Hippocampal formation (tissue), 2 donors: ENCODE results near the gene KTI12.
"Not testable (repeated sequence)": the region's sequence is repeated elsewhere in the genome, so short reads cannot be mapped to it uniquely, and the experiment has no call there.

Source experiments
- DNase-seq, 2 donors: peaks; one replicate each; lab custom pipeline; 2025; lab: John Stamatoyannopoulos, UW

The KTI12 gene, protein sequence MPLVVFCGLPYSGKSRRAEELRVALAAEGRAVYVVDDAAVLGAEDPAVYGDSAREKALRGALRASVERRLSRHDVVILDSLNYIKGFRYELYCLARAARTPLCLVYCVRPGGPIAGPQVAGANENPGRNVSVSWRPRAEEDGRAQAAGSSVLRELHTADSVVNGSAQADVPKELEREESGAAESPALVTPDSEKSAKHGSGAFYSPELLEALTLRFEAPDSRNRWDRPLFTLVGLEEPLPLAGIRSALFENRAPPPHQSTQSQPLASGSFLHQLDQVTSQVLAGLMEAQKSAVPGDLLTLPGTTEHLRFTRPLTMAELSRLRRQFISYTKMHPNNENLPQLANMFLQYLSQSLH

DNA sequence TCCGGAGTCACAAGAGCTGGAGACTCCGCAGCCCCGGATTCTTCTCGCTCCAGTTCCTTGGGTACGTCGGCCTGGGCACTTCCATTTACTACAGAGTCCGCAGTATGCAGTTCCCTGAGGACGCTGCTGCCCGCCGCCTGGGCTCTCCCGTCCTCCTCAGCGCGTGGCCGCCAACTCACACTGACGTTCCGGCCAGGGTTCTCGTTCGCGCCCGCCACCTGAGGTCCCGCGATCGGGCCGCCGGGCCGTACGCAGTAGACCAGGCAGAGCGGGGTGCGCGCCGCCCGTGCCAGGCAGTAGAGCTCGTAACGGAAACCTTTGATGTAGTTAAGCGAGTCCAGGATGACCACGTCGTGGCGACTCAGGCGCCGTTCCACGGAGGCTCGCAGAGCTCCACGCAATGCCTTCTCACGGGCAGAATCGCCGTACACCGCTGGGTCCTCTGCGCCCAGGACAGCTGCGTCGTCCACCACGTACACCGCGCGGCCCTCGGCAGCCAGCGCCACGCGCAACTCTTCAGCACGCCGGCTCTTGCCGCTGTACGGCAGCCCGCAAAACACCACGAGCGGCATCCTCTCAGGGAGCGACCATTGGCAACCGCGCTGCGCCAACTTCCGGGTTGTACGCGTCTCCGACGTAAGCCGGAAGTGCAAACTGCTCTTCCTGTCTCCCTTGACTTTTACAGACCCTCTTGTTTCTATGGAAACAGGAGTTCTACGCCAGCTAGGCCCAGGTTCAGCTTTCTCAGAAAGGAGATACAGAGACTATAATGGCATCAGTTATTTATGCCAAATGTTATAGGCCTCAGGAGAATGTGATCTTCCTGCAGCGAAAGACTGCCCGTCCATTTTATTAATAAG, at the start of gene KTI12:
KTI12 (minus strand) TSS at position 621 of the 860 bp plus-strand sequence; CDS start at position 572, 49 bp downstream.
- DNase-seq = peak; percentile 75 to 86

DNA sequence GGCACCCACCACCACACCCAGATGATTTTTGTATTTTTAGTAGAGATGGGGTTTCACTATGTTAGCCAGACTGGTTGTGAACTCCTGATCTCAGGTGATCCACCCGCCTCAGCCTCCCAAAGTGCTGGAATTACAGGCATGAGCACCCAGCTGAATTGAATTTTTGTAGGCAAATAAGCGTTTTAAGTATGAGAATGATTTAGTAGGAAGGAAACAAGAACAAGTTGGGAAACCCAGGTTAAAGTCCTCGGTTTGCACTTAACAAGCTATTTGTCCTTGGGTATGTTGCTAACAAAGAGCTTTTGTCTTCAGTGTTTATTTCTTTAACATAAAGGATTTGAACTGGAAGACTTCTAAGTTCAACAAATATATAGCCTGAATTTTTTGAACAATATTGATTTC, 46.4 kb upstream of the KTI12 start:
- DNase-seq = no peak

DNA sequence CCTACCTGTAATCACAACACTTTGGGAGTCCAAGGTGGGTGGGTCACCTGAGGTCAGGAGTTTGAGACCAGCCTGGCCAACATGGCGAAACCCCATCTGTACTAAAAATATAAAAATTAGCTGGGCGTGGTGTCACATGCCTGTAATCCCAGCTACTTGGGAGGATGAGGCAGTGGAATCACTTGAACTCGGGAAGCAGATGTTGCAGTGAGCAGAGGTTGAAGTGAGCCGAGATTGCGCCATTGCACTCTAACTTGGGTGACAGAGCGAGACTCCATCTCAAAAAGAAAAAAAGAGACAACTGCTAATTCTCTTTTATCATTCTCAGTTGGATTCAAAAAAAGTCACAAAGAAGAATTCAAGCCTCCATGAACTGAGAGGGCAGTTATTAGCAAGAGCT, 43.7 kb upstream of the KTI12 start:
- DNase-seq = not testable (repeated sequence)

- DNase-seq = no peak
Measured at GRCh38 chr1:52072291-52072690, 38.7 kb upstream of the KTI12 start.

DNA sequence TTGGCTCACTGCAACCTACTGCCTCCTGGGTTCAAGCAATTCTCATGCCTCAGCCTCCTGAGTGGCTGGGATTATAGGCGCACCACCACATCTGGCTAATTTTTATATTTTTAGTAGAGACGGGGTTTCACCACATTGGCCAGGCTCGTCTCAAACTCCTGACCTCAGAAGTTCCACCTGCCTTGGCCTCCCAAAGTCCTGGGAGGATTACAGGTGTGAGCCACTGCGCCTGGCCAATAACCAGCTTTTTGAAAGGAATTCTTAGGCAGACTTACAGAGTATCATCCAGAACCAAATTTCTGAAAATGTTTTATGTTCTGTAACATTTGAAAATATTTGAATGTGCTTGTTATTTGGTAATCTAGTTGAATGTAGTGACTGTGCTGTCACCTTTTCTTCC, 37.1 kb upstream of the KTI12 start:
- no peak for DNase-seq

GRCh38 chr1:52063192-52063591, 29.6 kb upstream of the KTI12 start:
- DNase-seq = no peak

DNA sequence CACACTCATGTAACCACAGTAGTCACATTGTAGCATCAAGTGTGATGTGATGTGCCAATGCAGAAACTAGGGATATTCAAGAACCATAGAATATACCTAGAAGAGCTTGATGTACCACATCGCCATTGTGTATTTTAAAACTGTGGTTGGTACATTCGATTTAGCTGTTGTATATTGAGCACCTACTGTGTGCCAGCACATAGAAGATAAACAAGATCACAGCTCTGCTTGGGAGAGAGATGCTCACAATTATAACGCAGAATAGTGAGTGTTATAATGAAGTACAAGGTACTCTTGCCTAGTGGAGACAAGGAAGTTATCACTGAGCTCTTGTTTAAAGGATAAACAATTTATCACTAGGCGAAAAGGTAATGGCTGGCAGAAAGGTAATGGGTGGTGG, 27.2 kb upstream of the KTI12 start:
- no peak for DNase-seq

DNA sequence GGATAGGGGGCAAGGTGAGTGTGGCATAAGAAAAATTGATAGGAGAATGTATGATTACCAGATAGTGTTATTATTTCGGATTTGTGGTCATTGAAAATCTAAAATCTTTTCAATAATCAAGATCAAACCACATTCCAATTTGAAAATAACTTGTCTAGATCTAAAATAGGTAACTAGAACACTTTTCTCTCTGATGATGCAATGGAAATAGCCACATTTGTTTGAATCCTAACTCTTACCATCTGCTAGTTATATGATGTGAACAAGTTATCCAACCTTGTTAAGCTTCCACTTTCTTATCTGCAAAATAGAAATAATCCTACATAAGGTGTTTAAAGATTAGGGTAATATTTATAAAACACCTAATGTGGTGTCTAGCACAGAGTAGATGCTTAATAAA, 26.3 kb upstream of the KTI12 start:
- no peak for DNase-seq

- DNase-seq = no peak
Measured at GRCh38 chr1:52059321-52059720, 25.7 kb upstream of the KTI12 start.

- no peak for DNase-seq
Measured at GRCh38 chr1:52057876-52058415, 24.3 kb upstream of the KTI12 start.

GRCh38 chr1:52057255-52057654, 23.6 kb upstream of the KTI12 start:
- no peak for DNase-seq

DNA sequence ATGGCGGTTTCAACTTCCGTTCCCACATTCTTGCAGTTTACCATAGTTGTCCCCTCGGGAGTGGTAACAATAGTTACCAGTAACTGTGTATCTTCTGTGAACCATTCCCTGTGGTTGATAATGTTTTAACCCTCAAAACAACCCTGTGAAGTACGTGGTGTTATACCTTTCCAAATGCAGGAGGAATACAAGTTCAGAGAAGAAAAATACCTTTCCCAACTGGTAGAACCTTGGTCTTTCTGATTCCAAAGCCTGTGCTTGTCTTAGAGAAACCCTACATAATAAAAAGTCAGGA, 23.3 kb upstream of the KTI12 start:
- no peak for DNase-seq

GRCh38 chr1:52056163-52056936, 22.7 kb upstream of the KTI12 start, which contains the start of gene BTF3L4:
TSS of gene BTF3L4 (plus strand) at chr1:52056295. CDS start at chr1:52059848, 3,553 bp downstream.
- DNase-seq = peak; percentile 94 to 97

- no peak for DNase-seq
Measured at GRCh38 chr1:52055866-52056162, 22.2 kb upstream of the KTI12 start.

- peak; percentile 79 to 86 for DNase-seq
Measured at GRCh38 chr1:52055066-52055865, 21.7 kb upstream of the KTI12 start, which contains the start of gene TXNDC12. TSS of gene TXNDC12 (minus strand) at chr1:52055191. CDS start at chr1:52055096, 95 bp downstream.

DNA sequence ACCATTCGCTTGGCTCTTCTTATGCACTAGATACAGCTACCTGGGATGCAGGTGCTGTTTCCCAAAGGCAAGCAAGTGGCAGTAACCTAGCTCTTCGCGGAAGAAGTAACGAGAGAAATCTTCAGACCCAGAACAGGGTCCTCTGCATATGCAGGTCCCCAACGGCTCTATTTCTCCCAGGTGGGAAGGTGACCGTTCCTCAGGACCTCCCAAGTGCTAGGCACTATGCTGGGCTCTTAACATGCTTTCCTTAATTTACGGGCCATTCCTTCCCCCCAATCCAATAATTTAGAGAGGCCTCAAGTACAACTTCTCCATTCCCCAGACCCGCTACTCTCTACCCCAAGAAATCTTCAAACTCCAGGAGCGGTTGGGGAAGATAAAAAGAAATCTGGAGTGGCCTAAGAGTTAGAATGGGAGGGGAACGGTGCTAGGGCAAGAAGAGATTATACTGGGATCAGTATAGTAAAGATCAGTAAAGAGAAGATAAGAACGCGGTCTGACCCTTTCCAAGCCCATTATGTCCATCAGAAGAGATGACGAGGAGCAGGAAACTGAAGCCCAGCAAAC, 21.0 kb upstream of the KTI12 start:
- DNase-seq = no peak

- DNase-seq = no peak
Measured at GRCh38 chr1:52053862-52054261, 20.3 kb upstream of the KTI12 start.

DNA sequence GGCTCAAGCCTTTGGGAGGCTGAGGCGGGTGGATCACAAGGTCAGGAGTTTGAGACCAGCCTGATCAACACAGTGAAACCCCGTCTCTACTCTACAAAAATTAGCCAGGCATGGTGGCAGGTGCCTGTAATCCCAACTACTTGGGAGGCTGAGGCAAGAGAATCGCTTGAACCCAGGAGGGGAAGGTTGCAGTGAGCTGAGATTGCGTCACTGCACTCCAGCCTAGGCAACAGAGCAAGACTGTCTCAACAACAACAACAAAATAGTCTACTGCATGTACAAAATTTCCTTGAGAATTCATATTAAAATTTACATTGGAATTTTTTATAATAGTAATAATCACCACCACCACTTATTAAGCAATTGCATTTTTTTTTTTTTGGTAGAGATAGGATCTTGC, 15.7 kb upstream of the KTI12 start:
- not testable (repeated sequence) for DNase-seq

GRCh38 chr1:52045666-52046195, 12.1 kb upstream of the KTI12 start:
- not testable (repeated sequence) for DNase-seq

DNA sequence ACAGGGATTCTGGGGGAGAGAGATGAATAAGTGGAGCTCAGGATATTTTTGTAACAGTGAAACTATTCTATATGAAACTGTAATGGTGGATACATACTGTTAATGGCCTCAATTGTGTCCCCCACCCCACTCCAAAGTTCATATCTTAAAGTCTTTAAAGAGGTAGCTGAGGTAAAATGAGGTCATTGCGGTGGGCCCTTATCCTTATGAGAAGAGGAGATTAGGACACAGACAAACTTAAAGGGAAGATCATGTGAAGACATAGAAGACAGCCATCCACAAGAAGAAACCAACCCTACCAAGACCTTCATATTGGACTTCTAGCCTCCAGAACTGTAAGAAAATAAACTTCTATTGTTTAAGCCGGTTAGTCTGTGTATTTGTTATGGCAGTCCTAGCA, 11.6 kb upstream of the KTI12 start:
- no peak for DNase-seq
